CD14-positive monocyte (primary cell): ENCODE data around the gene SIGLEC14. TPM values are rescaled to one million over a fixed set of nuclear protein-coding genes. Genes with fewer than 3 reads are reported as not detected.
A peak's percentile ranks its signal among the peaks of the same experiment; 100 is the strongest.

Source experiments
- DNase-seq, 3 donors: peaks; one replicate each; pipeline ENCODE4 v3.0.0-alpha.2; 2011 to 2022
- H2AFZ ChIP-seq: 2 replicates; pipeline ENCODE4 v1.6.0; 2012; ENCODE audit warnings: mild to moderate bottlenecking, low read depth, low read length, inconsistent platforms; ENCODE audit not compliant: insufficient read depth, poor library complexity, severe bottlenecking
- H3K27ac ChIP-seq, 2 donors: 1 replicate in 1 of 2; 2 replicates in 1 of 2; pipeline ENCODE4 v1.5.1; 2012 to 2013; ENCODE audit warnings: low read length in 2 of 2, control low read depth in 1 of 2, inconsistent platforms in 1 of 2, low read depth in 1 of 2, mild to moderate bottlenecking in 1 of 2
- H3K27me3 ChIP-seq, 2 donors: one replicate each; pipeline versions ENCODE4 v1.6.0 to v1.6.1; 2011 to 2013; ENCODE audit warnings: low read length in 2 of 2; ENCODE audit not compliant: control insufficient read depth in 2 of 2, insufficient read depth in 2 of 2
- H3K36me3 ChIP-seq, 2 donors: replicated peaks in 1 of 2; 1 replicate in 1 of 2; 2 replicates in 1 of 2; pipeline versions ENCODE4 v1.5.1 to v1.6.1; 2012 to 2013; ENCODE audit warnings: low read length in 2 of 2, control low read depth in 1 of 2, inconsistent platforms in 1 of 2, mild to moderate bottlenecking in 1 of 2; ENCODE audit not compliant: insufficient read depth in 2 of 2, control insufficient read depth in 1 of 2
- H3K4me1 ChIP-seq, 2 donors: 1 replicate in 1 of 2; 2 replicates in 1 of 2; pipeline versions ENCODE4 v1.5.1 to v1.6.1; 2012 to 2013; ENCODE audit warnings: low read length in 2 of 2, control low read depth in 1 of 2, inconsistent platforms in 1 of 2, mild to moderate bottlenecking in 1 of 2, moderate library complexity in 1 of 2; ENCODE audit not compliant: insufficient read depth in 2 of 2, control insufficient read depth in 1 of 2
- H3K4me2 ChIP-seq: replicated peaks from 2 replicates; pipeline ENCODE3; 2012; ENCODE audit warnings: low read length, moderate library complexity, mild to moderate bottlenecking; ENCODE audit not compliant: poor library complexity, severe bottlenecking; ENCODE audit errors: extremely low read depth
- H3K4me3 ChIP-seq, 3 experiments: fragments of 200-600 bp in 1 of 3; sonication (generic) in 1 of 3; replicated peaks in 1 of 3; 1 replicate in 2 of 3; 2 replicates in 1 of 3; pipeline ENCODE4 v1.5.1; 2011 to 2013; ENCODE audit warnings: low read length in 3 of 3, mild to moderate bottlenecking in 3 of 3, control low read depth in 2 of 3, low read depth in 2 of 3, inconsistent platforms in 1 of 3, moderate library complexity in 1 of 3
- H3K79me2 ChIP-seq: 2 replicates; pipeline ENCODE4 v1.6.0; 2012; ENCODE audit warnings: mild to moderate bottlenecking, control low read depth, inconsistent platforms, low read length, moderate library complexity; ENCODE audit not compliant: insufficient read depth
- H3K9ac ChIP-seq: 2 replicates; pipeline ENCODE4 v1.6.0; 2017; ENCODE audit warnings: low read length, mild to moderate bottlenecking; ENCODE audit not compliant: insufficient read depth, poor library complexity, severe bottlenecking
- H3K9me3 ChIP-seq, 2 donors: replicated peaks in 1 of 2; 1 replicate in 1 of 2; 2 replicates in 1 of 2; pipeline versions ENCODE4 v1.5.1 to v1.6.1; 2012 to 2013; ENCODE audit warnings: low read length in 2 of 2, control low read depth in 1 of 2; ENCODE audit not compliant: control insufficient read depth in 1 of 2, insufficient read depth in 1 of 2
- H4K20me1 ChIP-seq: 2 replicates; pipeline ENCODE4 v1.6.0; 2012; ENCODE audit warnings: mild to moderate bottlenecking, low read length, control low read depth, moderate library complexity; ENCODE audit not compliant: insufficient read depth
- H3K27ac Mint-ChIP-seq, 7 donors: one replicate each; pipeline ENCODE4 v1.8.0; 2020; ENCODE audit warnings: mild to moderate bottlenecking in 7 of 7, mixed read lengths in 7 of 7, moderate library complexity in 6 of 7, inconsistent platforms in 2 of 7
- H3K27me3 Mint-ChIP-seq, 3 donors: one replicate each; pipeline ENCODE4 v1.8.0; 2021 to 2022; ENCODE audit warnings: low read depth in 3 of 3, mild to moderate bottlenecking in 3 of 3, mixed read lengths in 3 of 3, moderate library complexity in 3 of 3, inconsistent platforms in 1 of 3
- H3K36me3 Mint-ChIP-seq, 2 donors: one replicate each; pipeline ENCODE4 v1.8.0; 2020; ENCODE audit warnings: mixed read lengths in 2 of 2, inconsistent platforms in 1 of 2, mild to moderate bottlenecking in 1 of 2
- H3K4me1 Mint-ChIP-seq: one replicate; pipeline ENCODE4 v1.8.0; 2020; ENCODE audit warnings: mild to moderate bottlenecking, mixed read lengths
- H3K4me3 Mint-ChIP-seq, 2 donors: one replicate each; pipeline ENCODE4 v1.8.0; 2020; ENCODE audit warnings: mild to moderate bottlenecking in 2 of 2, mixed read lengths in 2 of 2, moderate library complexity in 1 of 2
- H3K9me3 Mint-ChIP-seq, 7 donors: one replicate each; pipeline ENCODE4 v1.8.0; 2020 to 2022; ENCODE audit warnings: mixed read lengths in 7 of 7, mild to moderate bottlenecking in 6 of 7, moderate library complexity in 6 of 7, inconsistent platforms in 2 of 7
- WGBS: methylation state at CpG from one replicate; pipeline ENCODE4 v1.1.5; 2013; ENCODE audit warnings: missing lambda C conversion rate; ENCODE audit not compliant: insufficient coverage; 5-methylcytosine and 5-hydroxymethylcytosine counted together
- intact Hi-C, 2 donors: fragments of 100-400 bp; cut with micrococcal nuclease; formaldehyde crosslinking; loops; one replicate each; pipeline versions ENCODE4 v1.15.0 to v1.15.1; 2023
- polyA plus RNA-seq, 3 donors: library from polyadenylated mRNA; depleted of rRNA in 1 of 3; unstranded in 2 of 3; stranded (reverse) in 1 of 3; fragments of 300-500 nt in 2 of 3; fragments of >200 nt in 1 of 3; fragmentation: Illumina TruSeq in 2 of 3; gene quantifications; 1 replicate in 2 of 3; 2 replicates in 1 of 3; pipeline ENCODE4 v1.2.3, GENCODE V29; 2012 to 2021
- TF ChIP-seq, protein P1 (sequence below): fragments of 200-600 bp; IDR thresholded peaks from one replicate; pipeline ENCODE4 v1.8.0; 2022; ENCODE audit warnings: antibody characterized with exemption, mild to moderate bottlenecking

The SIGLEC14 gene
- polyA plus RNA-seq, 3 donors: 63.5 to 129 (median 95.0) TPM

DNA sequence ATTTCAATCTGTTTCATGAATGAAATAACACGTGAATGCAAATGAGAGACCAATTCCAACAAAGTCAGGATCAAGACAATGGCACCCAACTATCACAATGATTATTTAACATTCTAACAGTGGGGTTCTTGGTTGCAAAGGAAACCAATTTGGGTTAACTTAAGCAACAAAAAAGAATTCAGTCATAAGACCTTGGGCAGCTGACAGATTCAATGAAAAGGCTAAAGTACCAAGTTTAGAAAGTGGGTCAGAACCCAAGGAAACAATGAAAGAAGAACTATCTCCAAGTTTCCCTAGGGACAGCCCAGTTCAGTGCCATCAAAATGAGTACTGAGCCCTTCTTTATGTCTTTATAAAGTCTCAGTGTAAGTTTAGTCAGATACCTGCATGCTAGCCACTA lies 17.5 kb upstream of the SIGLEC14 start:
- Mint-ChIP-seq H3K4me1 (peaks cover 14% of the 10 kb centered on the region), H3K27ac (no peak overlapping the region), H3K9me3 (peaks cover 2 to 12% (median 7%) of the 10 kb centered on the region in 7 donors), H3K27me3 (peaks cover 50 to 59% (median 52%) of the 10 kb centered on the region in 3 donors), H3K4me3 (peak overlapping the region in 1 of 2 donors; percentile 89), H3K36me3 (no peaks in the 10 kb centered on the region)
- Histone ChIP-seq H3K9me3 (peaks cover 3 to 8% of the 10 kb centered on the region in 2 donors), H4K20me1 (no peaks in the 10 kb centered on the region), H3K36me3 (no peaks in the 10 kb centered on the region), H3K4me3 (no peak overlapping the region), H3K9ac (no peak overlapping the region), H3K27me3 (peaks cover 43 to 58% of the 10 kb centered on the region in 2 donors), H3K4me1 (peaks cover 16 to 18% of the 10 kb centered on the region in 2 donors), H2AFZ (no peak overlapping the region), H3K79me2 (no peaks in the 10 kb centered on the region), H3K4me2 (no peak overlapping the region), H3K27ac (no peak overlapping the region)
- TF ChIP-seq, protein P1, sequence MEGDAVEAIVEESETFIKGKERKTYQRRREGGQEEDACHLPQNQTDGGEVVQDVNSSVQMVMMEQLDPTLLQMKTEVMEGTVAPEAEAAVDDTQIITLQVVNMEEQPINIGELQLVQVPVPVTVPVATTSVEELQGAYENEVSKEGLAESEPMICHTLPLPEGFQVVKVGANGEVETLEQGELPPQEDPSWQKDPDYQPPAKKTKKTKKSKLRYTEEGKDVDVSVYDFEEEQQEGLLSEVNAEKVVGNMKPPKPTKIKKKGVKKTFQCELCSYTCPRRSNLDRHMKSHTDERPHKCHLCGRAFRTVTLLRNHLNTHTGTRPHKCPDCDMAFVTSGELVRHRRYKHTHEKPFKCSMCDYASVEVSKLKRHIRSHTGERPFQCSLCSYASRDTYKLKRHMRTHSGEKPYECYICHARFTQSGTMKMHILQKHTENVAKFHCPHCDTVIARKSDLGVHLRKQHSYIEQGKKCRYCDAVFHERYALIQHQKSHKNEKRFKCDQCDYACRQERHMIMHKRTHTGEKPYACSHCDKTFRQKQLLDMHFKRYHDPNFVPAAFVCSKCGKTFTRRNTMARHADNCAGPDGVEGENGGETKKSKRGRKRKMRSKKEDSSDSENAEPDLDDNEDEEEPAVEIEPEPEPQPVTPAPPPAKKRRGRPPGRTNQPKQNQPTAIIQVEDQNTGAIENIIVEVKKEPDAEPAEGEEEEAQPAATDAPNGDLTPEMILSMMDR: no peak
- no peak for DNase-seq
- WGBS: no CpG with 5 or more reads among the region's 1 CpG
- intact Hi-C loops: loop anchor here in 1 of 2 donors (5.0 to 10.0 kb wide), 2 partner anchors 192 to 269 kb away; partner anchors contain the start of gene C19orf84

DNA sequence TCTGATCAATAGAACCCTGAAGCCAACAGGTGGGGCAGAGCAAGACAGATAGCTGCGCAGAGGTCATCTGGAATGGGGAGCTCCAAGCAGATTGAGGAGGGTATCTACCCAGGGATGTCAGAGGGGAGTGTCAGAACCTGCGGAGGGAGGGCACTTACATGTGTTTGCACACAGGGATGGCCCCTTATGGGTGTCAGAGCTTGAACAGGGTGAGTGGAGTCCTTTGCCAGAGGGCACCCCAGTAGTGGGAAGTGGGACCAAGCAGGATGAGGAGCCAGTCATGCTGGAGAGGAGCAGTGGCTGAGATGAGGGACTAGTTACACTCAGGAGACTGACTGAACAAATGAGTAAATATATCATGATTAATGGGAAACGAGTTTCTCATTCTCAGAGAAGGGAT lies 17.0 kb upstream of the SIGLEC14 start:
- TF ChIP-seq, protein P1: no peak
- WGBS: 48% methylated on average over 3 of the region's 3 CpGs
- Histone ChIP-seq H3K9ac (no peak overlapping the region), H3K9me3 (peaks cover 3 to 8% of the 10 kb centered on the region in 2 donors), H3K4me3 (no peak overlapping the region), H4K20me1 (no peaks in the 10 kb centered on the region), H3K27me3 (peaks cover 43 to 58% of the 10 kb centered on the region in 2 donors), H2AFZ (no peak overlapping the region), H3K27ac (no peak overlapping the region), H3K79me2 (no peaks in the 10 kb centered on the region), H3K36me3 (no peaks in the 10 kb centered on the region), H3K4me2 (no peak overlapping the region), H3K4me1 (peaks cover 15 to 17% of the 10 kb centered on the region in 2 donors)
- peaks cover 47 to 55% (median 52%) of the 10 kb centered on the region in 3 donors for H3K27me3 Mint-ChIP-seq
- no peak for DNase-seq
- peaks cover 11% of the 10 kb centered on the region for H3K4me1 Mint-ChIP-seq
- intact Hi-C loops: loop anchor here in 1 of 2 donors (5.0 to 10.0 kb wide), 2 partner anchors 191 to 269 kb away; partner anchors contain the start of gene C19orf84
- peak overlapping the region in 1 of 2 donors; percentile 89 for H3K4me3 Mint-ChIP-seq
- H3K27ac Mint-ChIP-seq: no peak overlapping the region
- peaks cover 2 to 9% (median 7%) of the 10 kb centered on the region in 7 donors for H3K9me3 Mint-ChIP-seq
- no peaks in the 10 kb centered on the region for H3K36me3 Mint-ChIP-seq
